Activated T-cell treated with anti-CD3 and anti-CD28 coated beads, Interleukin-2, amount 50 U/mL, for 24 hours (primary cell): ENCODE data around the gene BTBD2.

Experiments used
- DNase-seq: peaks from one replicate; pipeline ENCODE4 v3.0.0-alpha.2; 2020
- H3K27ac Mint-ChIP-seq: 2 replicates; pipeline ENCODE4 v1.8.0; 2020; ENCODE audit warnings: mild to moderate bottlenecking, mixed read lengths
- H3K27me3 Mint-ChIP-seq: 2 replicates; pipeline ENCODE4 v1.8.0; 2020; ENCODE audit warnings: mixed read lengths
- H3K36me3 Mint-ChIP-seq: 2 replicates; pipeline ENCODE4 v1.8.0; 2020; ENCODE audit warnings: low read depth, mixed read lengths
- H3K4me1 Mint-ChIP-seq: 2 replicates; pipeline ENCODE4 v1.8.0; 2020; ENCODE audit warnings: low read depth, mixed read lengths
- H3K4me3 Mint-ChIP-seq: 2 replicates; pipeline ENCODE4 v1.8.0; 2020; ENCODE audit warnings: mild to moderate bottlenecking, moderate library complexity, mixed read lengths
- H3K9me3 Mint-ChIP-seq: 2 replicates; pipeline ENCODE4 v1.8.0; 2020; ENCODE audit warnings: mixed read lengths

BTBD2 gene

DNA sequence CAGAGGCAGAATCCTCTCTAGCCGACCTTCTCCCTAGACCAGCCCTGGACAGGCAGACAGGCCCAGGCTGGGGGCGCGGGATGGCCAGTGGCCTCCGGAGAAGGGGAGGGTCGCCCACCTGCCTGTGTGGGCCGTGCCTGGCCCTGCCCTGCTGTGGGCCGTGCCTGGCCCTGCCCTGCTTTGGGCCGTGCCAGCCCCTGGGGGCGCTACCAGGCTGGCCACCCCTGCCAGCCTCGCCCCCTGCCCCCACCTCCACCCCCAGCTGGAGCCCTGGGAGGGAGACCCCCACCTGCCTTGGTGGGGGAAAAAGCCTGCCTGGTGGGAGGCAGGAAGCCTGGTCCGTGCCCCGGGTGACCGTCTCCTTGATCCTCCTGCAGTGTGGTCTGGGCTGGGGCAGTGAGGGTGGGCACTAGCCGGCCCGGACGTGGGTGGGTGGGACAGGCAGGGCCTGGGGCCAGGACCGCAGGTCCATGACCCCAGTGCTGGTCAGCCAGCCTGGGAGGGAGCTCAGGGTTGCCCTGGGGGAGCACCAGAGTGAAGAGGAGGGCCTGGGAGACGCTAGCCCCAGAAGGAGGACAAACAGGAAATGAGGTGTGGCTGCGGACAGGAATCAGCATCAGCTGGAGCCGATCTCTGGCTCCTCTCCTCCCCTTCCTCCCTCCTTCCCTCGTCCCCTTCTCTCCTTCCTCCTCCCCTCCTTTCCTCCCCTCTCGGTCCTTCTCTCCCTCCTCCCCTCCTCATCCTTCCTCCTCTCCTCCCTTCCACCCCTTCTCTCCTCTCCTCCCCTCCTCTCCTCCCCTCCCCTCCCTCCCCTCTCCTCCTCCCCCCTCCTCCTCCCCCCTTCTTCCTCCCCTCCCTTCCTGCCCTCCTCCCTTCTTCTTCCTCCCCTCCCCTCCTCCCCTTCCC, 40.7 kb upstream of the BTBD2 start:
- Mint-ChIP-seq H3K9me3 (no peaks in the 10 kb centered on the region), H3K4me1 (peaks cover 56% of the 10 kb centered on the region), H3K36me3 (peaks cover 4% of the 10 kb centered on the region), H3K4me3 (peak overlapping the region; percentile 57), H3K27me3 (no peaks in the 10 kb centered on the region), H3K27ac (peak overlapping the region; percentile 93)
- no peak for DNase-seq

- Mint-ChIP-seq H3K4me1 (peaks cover 48% of the 10 kb centered on the region), H3K9me3 (no peaks in the 10 kb centered on the region), H3K27me3 (no peaks in the 10 kb centered on the region), H3K27ac (peak overlapping the region; percentile 51), H3K36me3 (peaks cover 1% of the 10 kb centered on the region), H3K4me3 (no peak overlapping the region)
- no peak for DNase-seq
Measured at GRCh38 chr19:2054763-2055162, 39.2 kb upstream of the BTBD2 start.

DNA sequence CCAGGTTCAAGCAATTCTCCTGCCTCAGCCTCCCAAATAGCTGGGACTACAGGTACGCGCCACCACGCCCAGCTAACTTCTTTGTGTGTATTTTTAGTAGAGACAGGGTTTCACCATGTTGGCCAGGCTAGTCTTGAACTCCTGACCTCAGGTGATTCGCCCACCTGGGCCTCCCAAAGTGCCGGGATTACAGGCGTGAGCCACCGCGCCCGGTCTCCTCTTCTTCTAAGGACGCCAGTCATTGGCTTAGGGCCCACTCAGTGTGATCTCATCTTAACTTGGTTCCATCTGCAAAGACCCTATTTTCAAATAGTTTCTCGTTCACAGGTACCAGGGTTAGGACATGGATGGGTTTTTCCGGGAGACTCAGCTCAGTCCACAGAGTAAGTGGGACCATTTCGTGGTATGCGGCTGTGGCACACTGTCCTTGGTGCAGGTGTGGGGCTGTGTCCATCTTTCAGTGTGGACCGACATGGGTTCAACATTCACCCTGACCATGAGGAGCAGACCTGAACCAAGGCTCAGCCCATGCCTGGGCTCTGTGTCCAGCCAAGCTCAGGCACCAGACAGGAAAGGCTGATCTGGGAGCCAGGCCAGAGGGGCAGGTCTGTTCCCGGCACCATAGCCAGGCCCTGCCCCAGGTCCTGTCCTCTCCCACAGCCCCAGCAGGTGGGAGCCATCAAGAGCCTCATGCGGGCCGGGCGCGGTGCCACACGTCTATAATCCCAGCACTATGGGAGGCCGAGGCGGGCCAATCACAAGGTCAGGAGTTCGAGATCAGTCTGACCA, 38.3 kb upstream of the BTBD2 start:
- Mint-ChIP-seq H3K4me3 (no peak overlapping the region), H3K4me1 (peaks cover 52% of the 10 kb centered on the region), H3K36me3 (peaks cover 7% of the 10 kb centered on the region), H3K27me3 (no peaks in the 10 kb centered on the region), H3K9me3 (no peaks in the 10 kb centered on the region), H3K27ac (peak overlapping the region; percentile 64)
- DNase-seq, result no peak

GRCh38 chr19:2051773-2052704, 36.5 kb upstream of the BTBD2 start:
- Mint-ChIP-seq H3K27ac (peak overlapping the region; percentile 95), H3K4me1 (peaks cover 53% of the 10 kb centered on the region), H3K4me3 (peak overlapping the region; percentile 73), H3K36me3 (peaks cover 15% of the 10 kb centered on the region), H3K9me3 (no peaks in the 10 kb centered on the region), H3K27me3 (no peaks in the 10 kb centered on the region)
- peak; percentile 63 for DNase-seq

GRCh38 chr19:2050991-2051772, 35.7 kb upstream of the BTBD2 start, which contains the start of gene MKNK2:
Gene MKNK2, minus strand, starts transcription at chr19:2051244. Its CDS starts 393 bp downstream, at chr19:2050851.
- Mint-ChIP-seq H3K36me3 (peaks cover 22% of the 10 kb centered on the region), H3K4me3 (peak within 1 kb of the TSS; percentile 83), H3K4me1 (peaks cover 51% of the 10 kb centered on the region), H3K27me3 (no peaks in the 10 kb centered on the region), H3K27ac (peak within 1 kb of the TSS; percentile 95), H3K9me3 (no peaks in the 10 kb centered on the region)
- peak; percentile 98 for DNase-seq

GRCh38 chr19:2050349-2050990, 35.0 kb upstream of the BTBD2 start:
- no peaks in the 10 kb centered on the region for H3K9me3 Mint-ChIP-seq
- H3K27me3 Mint-ChIP-seq, result no peaks in the 10 kb centered on the region
- H3K4me1 Mint-ChIP-seq, result peaks cover 47% of the 10 kb centered on the region
- DNase-seq, result peak; percentile 57
- H3K36me3 Mint-ChIP-seq, result peaks cover 27% of the 10 kb centered on the region
- peak overlapping the region; percentile 83 for H3K4me3 Mint-ChIP-seq
- peak overlapping the region; percentile 89 for H3K27ac Mint-ChIP-seq

- H3K9me3 Mint-ChIP-seq, result no peaks in the 10 kb centered on the region
- DNase-seq, result peak; percentile 75
- H3K4me1 Mint-ChIP-seq, result peaks cover 45% of the 10 kb centered on the region
- H3K27me3 Mint-ChIP-seq, result no peaks in the 10 kb centered on the region
- H3K36me3 Mint-ChIP-seq, result peaks cover 33% of the 10 kb centered on the region
- peak overlapping the region; percentile 89 for H3K27ac Mint-ChIP-seq
- H3K4me3 Mint-ChIP-seq, result peak overlapping the region; percentile 83
Measured at GRCh38 chr19:2049741-2050348, 34.3 kb upstream of the BTBD2 start.

DNA sequence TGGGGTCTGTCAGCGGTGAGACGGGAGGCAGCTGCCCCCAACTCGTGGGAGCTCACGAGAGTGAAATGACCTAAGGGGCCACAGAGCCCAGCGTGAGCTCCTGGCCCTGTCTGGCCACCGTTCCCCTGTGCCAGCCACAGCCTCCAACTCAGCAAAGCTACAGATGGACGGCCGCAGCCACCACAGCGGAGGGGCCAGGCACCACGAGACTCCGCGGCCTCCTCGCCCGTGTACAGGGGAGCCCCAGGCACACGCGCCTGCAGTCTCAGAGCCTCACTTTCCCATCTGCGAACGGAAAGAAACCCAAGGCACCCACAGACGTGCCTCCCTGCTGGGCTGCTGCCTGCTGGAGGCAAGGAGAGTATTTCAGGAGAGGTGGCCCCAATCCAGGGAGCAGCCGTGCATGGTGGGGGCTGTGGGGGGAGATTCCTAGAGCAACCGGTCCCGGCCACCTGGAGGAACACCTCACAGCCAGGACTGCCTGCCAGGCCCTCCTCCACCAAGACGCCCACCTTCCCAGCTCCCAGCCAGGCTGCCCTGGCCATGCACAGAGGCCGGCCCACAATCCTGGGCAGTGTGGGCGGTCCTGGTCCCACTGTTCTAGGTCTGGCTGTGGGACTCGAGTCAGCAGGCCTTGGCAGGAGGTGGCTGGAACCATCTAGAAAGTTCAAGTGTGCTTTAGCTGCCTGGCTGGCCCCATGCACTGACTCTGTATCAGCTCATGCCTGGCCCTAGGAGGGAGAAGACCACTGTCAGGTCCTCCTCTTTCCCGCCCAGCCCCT, 33.6 kb upstream of the BTBD2 start:
- Mint-ChIP-seq H3K9me3 (no peaks in the 10 kb centered on the region), H3K36me3 (peaks cover 37% of the 10 kb centered on the region), H3K27ac (peak overlapping the region; percentile 89), H3K4me3 (peak overlapping the region; percentile 83), H3K4me1 (peaks cover 46% of the 10 kb centered on the region), H3K27me3 (no peaks in the 10 kb centered on the region)
- DNase-seq, result no peak

GRCh38 chr19:2048104-2048958, 32.8 kb upstream of the BTBD2 start:
- Mint-ChIP-seq H3K9me3 (no peaks in the 10 kb centered on the region), H3K27ac (peak overlapping the region; percentile 77), H3K36me3 (peaks cover 43% of the 10 kb centered on the region), H3K4me1 (peaks cover 52% of the 10 kb centered on the region), H3K4me3 (peak overlapping the region; percentile 83), H3K27me3 (no peaks in the 10 kb centered on the region)
- DNase-seq, result no peak

GRCh38 chr19:2047449-2048103, 32.1 kb upstream of the BTBD2 start:
- Mint-ChIP-seq H3K27ac (peak overlapping the region; percentile 77), H3K9me3 (no peaks in the 10 kb centered on the region), H3K4me3 (no peak overlapping the region), H3K36me3 (peaks cover 50% of the 10 kb centered on the region), H3K4me1 (peaks cover 58% of the 10 kb centered on the region), H3K27me3 (no peaks in the 10 kb centered on the region)
- no peak for DNase-seq

- H3K27me3 Mint-ChIP-seq, result no peaks in the 10 kb centered on the region
- H3K36me3 Mint-ChIP-seq, result peaks cover 55% of the 10 kb centered on the region
- peak overlapping the region; percentile 77 for H3K27ac Mint-ChIP-seq
- no peak for DNase-seq
- no peaks in the 10 kb centered on the region for H3K9me3 Mint-ChIP-seq
- peaks cover 56% of the 10 kb centered on the region for H3K4me1 Mint-ChIP-seq
- H3K4me3 Mint-ChIP-seq, result no peak overlapping the region
Measured at GRCh38 chr19:2047076-2047448, 31.5 kb upstream of the BTBD2 start.
